HepG2 (cell line): ENCODE data around the gene ABCA13. TPM values are rescaled to one million over a fixed set of nuclear protein-coding genes. Genes with fewer than 3 reads are reported as not detected.

Experiments
- ATAC-seq: fragments of 200-7000 bp; cut with Tn5 transposase; 3 replicates; pipeline ENCODE4 v1.9.1; 2020; ENCODE audit warnings: mild to moderate bottlenecking, moderate library complexity
- BruUV-seq: library from RNA; stranded (reverse); fragments of 400-500 nt; replicated peaks from 2 replicates; lab custom pipeline; 2021; lab: Mats Ljungman, UMichigan
- CTCF ChIA-PET: fragments of 300-600 bp; formaldehyde crosslinking; extraction: SDS; loops from one replicate; lab custom pipeline; 2021; ENCODE audit warnings: low total read pairs, inconsistent platforms, low intra/inter-chr PET ratio; lab: Yijun Ruan, JAX
- POLR2A ChIA-PET: fragments of 350-600 bp; sonication (Branson Sonifier 250); formaldehyde crosslinking; loops from one replicate; lab custom pipeline; 2020; ENCODE audit warnings: antibody characterized with exemption, inconsistent platforms; lab: Yijun Ruan, JAX
- DNase-seq: peaks from one replicate; pipeline ENCODE4 v3.0.0-alpha.2; 2015; ENCODE audit warnings: low spot score
- FAIRE-seq: peaks from 3 replicates; lab custom pipeline; 2011; peaks lifted over from hg19 to GRCh38; lab: Jason Lieb, UNC
- H2AFZ ChIP-seq: one replicate; pipeline ENCODE4 v1.6.1; 2011; ENCODE audit warnings: low read length, inconsistent platforms
- H3K27ac ChIP-seq: fragments of 300-600 bp; 3 replicates; pipeline ENCODE4 v1.8.0; 2011; ENCODE audit warnings: mixed run types, mild to moderate bottlenecking, mixed read lengths, low read length, inconsistent platforms; ENCODE audit not compliant: insufficient read depth; ENCODE audit errors: extremely low read length
- H3K27me3 ChIP-seq, 2 experiments: fragments of 200-600 bp in 1 of 2; 2 replicates in 1 of 2; 3 replicates in 1 of 2; pipeline versions ENCODE4 v1.6.0 to v1.8.0; 2011; ENCODE audit warnings: low read length in 2 of 2, mild to moderate bottlenecking in 2 of 2, moderate library complexity in 2 of 2, inconsistent platforms in 1 of 2; ENCODE audit not compliant: insufficient read depth in 2 of 2, control insufficient read depth in 1 of 2
- H3K36me3 ChIP-seq, 2 experiments: fragments of 200-600 bp in 1 of 2; replicated peaks in 1 of 2; 2 replicates in 1 of 2; 3 replicates in 1 of 2; pipeline versions ENCODE4 v1.5.1 to v1.8.0; 2011; ENCODE audit warnings: low read length in 2 of 2, inconsistent platforms in 1 of 2; ENCODE audit not compliant: insufficient read depth in 2 of 2, control insufficient read depth in 1 of 2
- H3K4me1 ChIP-seq: 2 replicates; pipeline ENCODE4 v1.5.1; 2012; ENCODE audit warnings: low read length, inconsistent platforms; ENCODE audit not compliant: insufficient read depth
- H3K4me2 ChIP-seq: 2 replicates; pipeline ENCODE4 v1.6.0; 2011; ENCODE audit warnings: low read depth, low read length, inconsistent platforms
- H3K4me3 ChIP-seq, 3 experiments: fragments of 200-600 bp in 1 of 3; sonication (generic), shearing (Covaris generic) in 1 of 3; replicated peaks in 1 of 3; 2 replicates each; pipeline ENCODE4 v1.5.1; 2011 to 2016; ENCODE audit warnings: low read length in 3 of 3, inconsistent platforms in 2 of 3, low read depth in 2 of 3, mild to moderate bottlenecking in 2 of 3, control low read depth in 1 of 3, mixed read lengths in 1 of 3; ENCODE audit not compliant: insufficient read depth in 1 of 3
- H3K79me2 ChIP-seq: one replicate; pipeline ENCODE4 v1.6.1; 2011; ENCODE audit warnings: low read length, inconsistent platforms; ENCODE audit not compliant: insufficient read depth
- H3K9ac ChIP-seq: 2 replicates; pipeline ENCODE4 v1.6.0; 2011; ENCODE audit warnings: mild to moderate bottlenecking, low read depth, low read length, inconsistent platforms; ENCODE audit not compliant: insufficient read depth
- H3K9me3 ChIP-seq: 2 replicates; pipeline ENCODE4 v1.5.1; 2012; ENCODE audit warnings: mild to moderate bottlenecking, low read length
- H4K20me1 ChIP-seq: 2 replicates; pipeline ENCODE4 v1.6.0; 2011; ENCODE audit warnings: inconsistent platforms, mild to moderate bottlenecking, low read length, moderate library complexity; ENCODE audit not compliant: insufficient read depth
- ERF ChIP-seq: IDR thresholded peaks from 2 replicates; pipeline ENCODE4 v1.6.1; 2018; ENCODE audit warnings: missing biosample characterization, missing genetic modification reagents
- FOXJ3 ChIP-seq: sonication (generic); formaldehyde crosslinking; IDR thresholded peaks from 2 replicates; pipeline ENCODE4 v1.4.0; 2020; ENCODE audit warnings: missing genetic modification reagents, mild to moderate bottlenecking, borderline replicate concordance
- NFIC ChIP-seq: IDR thresholded peaks from 2 replicates; pipeline ENCODE4 v1.6.1; 2012; ENCODE audit warnings: mild to moderate bottlenecking, low read length, inconsistent platforms
- SNAPC2 ChIP-seq: sonication (generic); formaldehyde crosslinking; IDR thresholded peaks from 2 replicates; pipeline ENCODE4 v1.8.1; 2022; ENCODE audit warnings: mild to moderate bottlenecking, missing genetic modification reagents
- SNAPC4 ChIP-seq: sonication (generic); formaldehyde crosslinking; IDR thresholded peaks from 2 replicates; pipeline ENCODE4 v1.4.0; 2020; ENCODE audit warnings: mild to moderate bottlenecking, missing genetic modification reagents
- ZBTB40 ChIP-seq, 2 experiments: fragments of 450-650 bp in 1 of 2; sonication (generic) in 1 of 2; formaldehyde crosslinking in 1 of 2; IDR thresholded peaks; 2 replicates each; pipeline versions ENCODE4 v1.6.1 to v1.8.0; 2016 to 2022; ENCODE audit warnings: antibody characterized with exemption in 1 of 2, mild to moderate bottlenecking in 1 of 2, missing genetic modification reagents in 1 of 2
- ZNF34 ChIP-seq: sonication (generic); formaldehyde crosslinking; IDR thresholded peaks from 2 replicates; pipeline ENCODE4 v1.4.0; 2020; ENCODE audit warnings: mild to moderate bottlenecking, missing genetic modification reagents, borderline replicate concordance
- ZNF878 ChIP-seq: sonication (generic); formaldehyde crosslinking; IDR thresholded peaks from 2 replicates; pipeline ENCODE4 v1.8.1; 2023; ENCODE audit warnings: mild to moderate bottlenecking, missing genetic modification reagents, moderate library complexity
- WGBS: methylation state at CpG from one replicate; pipeline ENCODE4 v1.1.6; 2017; ENCODE audit warnings: low lambda C conversion rate; 5-methylcytosine and 5-hydroxymethylcytosine counted together
- in situ Hi-C: cut with HindIII; loops from 2 replicates; pipeline ENCODE4 v1.10.0; 2017; ENCODE audit warnings: low pct_unique_long_range_greater_than_20kb; ENCODE audit not compliant: extremely low pct_ligation_motif_present
- intact Hi-C: fragments of 100-400 bp; cut with micrococcal nuclease; formaldehyde crosslinking; loops from one replicate; pipeline ENCODE4 v1.10.0; 2022; ENCODE audit not compliant: unreplicated experiment
- polyA plus RNA-seq, 8 experiments: library from polyadenylated mRNA; depleted of rRNA in 3 of 8; stranded (reverse) in 7 of 8; unstranded in 1 of 8; fragments of >200 nt; fragmentation: Illumina TruSeq in 4 of 8; extraction: Trizol in 4 of 8; gene quantifications; 2 replicates each; pipeline versions ENCODE4 v1.2.1 to v1.2.3, GENCODE V29; 2011 to 2016; ENCODE audit warnings: low read depth in 4 of 8, missing spikeins in 1 of 8, mixed read lengths in 1 of 8; ENCODE audit not compliant: insufficient read depth in 1 of 8
- total RNA-seq, 5 experiments: library from RNA; depleted of rRNA; stranded (reverse); fragments of >200 nt; fragmentation: Illumina TruSeq; extraction: Trizol; gene quantifications; 2 replicates each; pipeline ENCODE4 v1.2.3, GENCODE V29; 2016; ENCODE audit warnings: low read depth in 1 of 5

Gene ABCA13
- total and polyA plus RNA-seq, 2 of the 13 experiments (the other 11 are each of a cell fraction or from before 2014, with no cell fraction given), result 0.03 TPM; not detected in 1

DNA sequence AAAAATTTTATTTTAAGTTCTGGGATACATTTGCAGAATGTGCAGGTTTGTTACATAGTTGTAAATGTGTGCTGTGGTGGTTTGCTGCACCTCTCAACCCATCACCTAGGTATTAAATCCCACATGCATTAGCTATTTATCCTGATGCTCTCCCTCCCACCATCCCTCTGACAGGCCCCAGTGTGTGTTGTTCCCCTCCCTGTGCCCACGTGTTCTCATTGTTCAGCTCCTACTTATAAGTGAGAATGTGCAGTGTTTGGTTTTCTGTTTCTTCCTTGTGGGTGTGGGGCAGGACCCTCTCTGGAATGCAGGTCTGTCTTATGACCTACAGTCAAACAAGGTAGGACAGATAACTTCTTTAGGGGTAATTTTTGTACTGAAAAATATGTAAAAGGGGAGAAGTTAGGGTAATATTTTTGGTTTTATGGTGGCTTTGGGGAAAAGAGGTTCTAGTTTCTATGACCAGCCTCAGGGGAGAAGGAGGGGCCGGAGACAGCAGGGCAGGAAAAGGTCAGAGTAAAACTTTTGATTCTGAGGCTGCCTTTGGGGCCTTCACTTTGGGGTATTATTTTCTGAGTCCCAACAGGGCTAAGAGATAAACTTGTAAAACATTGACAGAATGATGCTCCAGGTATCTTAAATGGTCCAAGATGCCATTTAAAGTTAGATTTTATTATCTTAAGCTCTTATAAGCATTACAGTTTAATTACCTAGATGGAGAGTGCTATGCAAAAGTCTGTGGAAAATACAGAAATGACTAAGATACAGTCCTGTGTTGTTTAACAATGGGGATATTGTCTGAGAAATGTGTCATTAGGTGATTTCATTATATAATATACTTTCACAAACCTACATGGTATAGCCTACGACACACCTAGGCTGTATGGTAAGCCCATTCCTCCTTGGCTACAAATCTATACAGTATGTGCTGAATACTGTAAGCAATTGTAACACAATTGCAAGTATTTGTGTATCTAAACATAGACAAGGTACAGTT is 354.8 kb downstream of the ABCA13 start:
- DNase-seq, result no peak
- POLR2A ChIA-PET, result no interaction called here
- WGBS, result 3% methylated on average over 3 of the region's 3 CpGs
- intact Hi-C loops, result no loop called here
- no peak for FAIRE-seq
- Histone ChIP-seq H3K79me2 (no peaks in the 10 kb centered on the region), H3K9ac (no peak overlapping the region), H3K9me3 (no peaks in the 10 kb centered on the region), H3K36me3 (no peaks in the 10 kb centered on the region), H3K27me3 (no peaks in the 10 kb centered on the region), H4K20me1 (no peaks in the 10 kb centered on the region), H3K4me1 (no peaks in the 10 kb centered on the region), H3K27ac (no peak overlapping the region), H3K4me3 (no peak overlapping the region), H3K4me2 (no peak overlapping the region), H2AFZ (no peak overlapping the region)
- no TSS peak for BruUV-seq
- in situ Hi-C loops, result no loop called here
- CTCF ChIA-PET, result no interaction called here
- ATAC-seq, result no peak
- no peak for TF ChIP-seq SNAPC2 (CRISPR knock-in tag)
- TF ChIP-seq ERF (CRISPR knock-in tag), result no peak
- no peak for TF ChIP-seq FOXJ3
- no peak for TF ChIP-seq ZNF878 (CRISPR knock-in tag)
- no peak for TF ChIP-seq ZNF34 (CRISPR knock-in tag)
- no peak for TF ChIP-seq ZBTB40 (IDR thresholded peaks at IDR 0.05)
- TF ChIP-seq ZBTB40 (CRISPR knock-in tag; IDR thresholded peaks at IDR 0.05), result no peak
- no peak for TF ChIP-seq SNAPC4 (CRISPR knock-in tag)
- TF ChIP-seq NFIC, result no peak
